HG03558 (cell line): Measurements from ENCODE around the gene GPX3.

Experiments
- ATAC-seq: cut with Tn5 transposase; IDR thresholded peaks from one replicate; pipeline ENCODE4 v1.9.1; 2021; ENCODE audit warnings: moderate number of reproducible peaks; ENCODE audit not compliant: unreplicated experiment; ENCODE audit errors: extremely low read depth

GPX3 gene

DNA sequence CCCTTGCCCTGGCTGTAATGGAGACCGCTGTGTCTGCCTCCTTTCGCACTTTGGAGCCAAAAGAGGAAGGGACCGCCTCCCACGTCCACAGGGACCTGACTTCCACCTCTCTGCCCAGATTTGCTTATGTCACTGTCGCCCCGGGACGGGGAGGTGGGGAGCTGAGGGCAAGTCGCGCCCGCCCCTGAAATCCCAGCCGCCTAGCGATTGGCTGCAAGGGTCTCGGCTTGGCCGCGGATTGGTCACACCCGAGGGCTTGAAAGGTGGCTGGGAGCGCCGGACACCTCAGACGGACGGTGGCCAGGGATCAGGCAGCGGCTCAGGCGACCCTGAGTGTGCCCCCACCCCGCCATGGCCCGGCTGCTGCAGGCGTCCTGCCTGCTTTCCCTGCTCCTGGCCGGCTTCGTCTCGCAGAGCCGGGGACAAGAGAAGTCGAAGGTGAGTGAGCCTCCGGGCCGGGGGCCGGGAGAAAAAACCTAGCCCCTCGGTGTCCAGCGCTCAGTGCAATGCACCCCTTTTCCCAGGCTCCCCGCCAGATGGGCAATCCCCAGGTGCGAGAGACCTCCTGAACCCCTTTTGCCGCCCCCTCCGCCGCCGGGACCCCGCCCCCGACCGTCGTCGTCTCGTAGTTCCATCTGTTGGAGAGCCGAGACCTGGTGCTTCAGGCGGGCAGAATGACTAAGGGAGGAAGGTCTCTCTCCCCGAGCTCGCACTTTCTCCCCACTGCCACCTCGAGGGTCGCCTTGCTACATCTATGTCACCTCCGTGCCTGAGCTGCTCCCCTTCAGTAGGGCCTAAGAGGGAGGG is at the start of gene GPX3:
GPX3 (plus strand) TSS at position 288 of the 807 bp plus-strand sequence; CDS start at position 352, 64 bp downstream.
- peak; percentile 63 for ATAC-seq

GRCh38 chr5:150978590-150978989 is 41.8 kb upstream of the GPX3 start:
- no peak for ATAC-seq

DNA sequence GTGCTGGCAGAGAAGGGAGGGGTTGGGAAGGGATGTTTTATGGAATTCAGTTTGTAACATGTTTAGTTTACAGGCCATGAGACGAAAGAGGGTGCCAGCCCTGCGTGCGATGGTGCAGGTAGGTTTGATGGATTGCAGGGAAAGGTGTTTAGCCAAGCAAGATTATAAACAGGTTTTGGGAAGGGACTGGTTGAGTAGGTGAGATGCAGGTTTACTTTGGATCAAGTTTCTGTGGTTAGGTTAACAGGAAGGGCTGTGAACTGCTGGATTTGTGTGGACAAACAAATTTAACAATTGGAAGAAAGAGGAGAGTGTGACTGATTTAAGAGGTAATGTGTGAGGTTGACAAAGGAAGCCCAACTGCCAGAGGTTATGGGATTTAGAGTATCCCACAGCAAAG is 32.6 kb upstream of the GPX3 start:
- ATAC-seq: no peak

GRCh38 chr5:150989695-150990094 is 30.7 kb upstream of the GPX3 start:
- no peak for ATAC-seq

GRCh38 chr5:150992705-150993104 is 27.7 kb upstream of the GPX3 start:
- no peak for ATAC-seq

DNA sequence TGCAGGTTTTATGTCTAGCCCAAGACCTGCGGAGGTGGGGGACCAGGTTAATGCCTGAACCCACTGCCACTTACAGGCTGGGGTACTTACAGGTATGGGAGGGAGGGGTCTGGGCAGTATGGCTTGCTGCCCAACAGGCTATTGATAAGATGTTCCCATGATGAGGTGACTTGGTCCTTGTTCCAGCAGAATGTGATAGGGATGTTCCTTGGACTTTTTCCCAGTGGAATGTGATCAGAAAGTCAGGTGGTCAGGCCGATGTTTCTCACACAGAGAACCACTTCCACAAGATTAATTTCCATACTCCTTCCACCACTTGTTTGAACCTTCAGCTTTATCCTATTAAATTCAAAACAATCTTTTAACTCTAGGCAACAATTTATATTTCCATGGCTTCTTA is 27.0 kb upstream of the GPX3 start:
- no peak for ATAC-seq

DNA sequence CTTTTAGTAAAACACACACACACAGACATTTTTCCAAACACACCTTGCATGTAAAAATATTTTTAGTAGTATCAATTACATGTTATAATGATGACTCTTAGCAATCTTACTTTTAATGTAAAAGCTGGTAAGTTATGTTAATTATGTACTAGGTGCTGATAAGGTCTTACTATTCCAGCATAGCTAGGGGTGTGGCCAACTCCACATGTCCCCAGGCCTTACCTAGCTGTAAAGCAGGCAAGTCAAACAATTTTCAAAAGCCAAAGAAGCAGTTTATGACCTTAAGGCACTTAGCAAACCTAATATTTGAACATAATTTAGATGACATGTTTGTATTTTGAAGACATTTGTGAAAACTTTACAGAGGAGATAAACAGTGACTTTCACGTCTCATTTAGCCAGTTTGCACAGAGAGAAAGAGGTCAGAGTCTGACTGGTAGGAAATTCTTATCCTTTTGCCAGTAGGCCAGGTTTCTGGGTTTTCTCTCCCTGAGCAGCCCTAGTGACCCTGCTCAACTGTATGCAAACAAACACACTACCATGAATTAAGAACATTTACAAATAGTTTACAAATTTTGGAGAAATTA is 26.5 kb upstream of the GPX3 start:
- ATAC-seq: no peak

- no peak for ATAC-seq
These were observed 20.5 kb upstream of the GPX3 start for GRCh38 chr5:150999704-151000442.

DNA sequence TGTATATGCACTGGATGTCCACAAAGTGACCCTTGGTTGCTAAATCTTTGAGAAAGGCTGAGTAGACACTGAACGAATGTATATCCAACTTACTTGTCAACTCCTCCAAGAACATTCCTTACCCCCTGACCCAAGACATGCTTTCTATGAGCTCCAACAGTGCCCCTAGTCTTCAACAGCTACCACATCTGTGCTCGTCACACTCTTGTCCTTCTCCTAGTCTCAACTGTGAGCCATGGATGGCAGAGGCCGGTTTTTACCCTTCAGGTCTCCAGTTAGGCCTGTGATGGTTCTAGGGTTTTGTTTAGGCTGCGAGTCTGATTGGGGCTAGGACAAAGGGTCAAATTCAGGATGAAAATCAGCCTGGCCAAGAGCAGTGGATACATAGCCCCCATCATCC is 19.0 kb upstream of the GPX3 start:
- no peak for ATAC-seq

DNA sequence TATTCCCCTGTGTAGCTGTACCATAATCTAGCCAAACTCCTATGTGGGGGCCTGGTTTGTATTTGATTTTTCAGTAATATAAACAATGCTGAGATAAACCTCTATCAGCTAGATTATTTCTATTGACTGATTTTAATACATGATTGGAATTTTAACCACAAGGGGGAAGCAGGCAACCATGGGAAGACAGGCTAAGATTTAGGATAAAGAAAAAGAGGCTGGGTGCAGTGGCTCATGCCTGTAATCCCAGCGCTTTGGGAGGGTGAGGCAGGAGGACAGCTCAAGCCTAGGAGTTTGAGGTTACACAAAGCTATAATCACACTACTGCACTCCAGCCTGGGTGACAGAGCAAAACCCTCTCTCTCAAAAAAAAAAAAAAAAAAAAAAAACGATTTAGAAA is 18.1 kb upstream of the GPX3 start:
- ATAC-seq: no peak

DNA sequence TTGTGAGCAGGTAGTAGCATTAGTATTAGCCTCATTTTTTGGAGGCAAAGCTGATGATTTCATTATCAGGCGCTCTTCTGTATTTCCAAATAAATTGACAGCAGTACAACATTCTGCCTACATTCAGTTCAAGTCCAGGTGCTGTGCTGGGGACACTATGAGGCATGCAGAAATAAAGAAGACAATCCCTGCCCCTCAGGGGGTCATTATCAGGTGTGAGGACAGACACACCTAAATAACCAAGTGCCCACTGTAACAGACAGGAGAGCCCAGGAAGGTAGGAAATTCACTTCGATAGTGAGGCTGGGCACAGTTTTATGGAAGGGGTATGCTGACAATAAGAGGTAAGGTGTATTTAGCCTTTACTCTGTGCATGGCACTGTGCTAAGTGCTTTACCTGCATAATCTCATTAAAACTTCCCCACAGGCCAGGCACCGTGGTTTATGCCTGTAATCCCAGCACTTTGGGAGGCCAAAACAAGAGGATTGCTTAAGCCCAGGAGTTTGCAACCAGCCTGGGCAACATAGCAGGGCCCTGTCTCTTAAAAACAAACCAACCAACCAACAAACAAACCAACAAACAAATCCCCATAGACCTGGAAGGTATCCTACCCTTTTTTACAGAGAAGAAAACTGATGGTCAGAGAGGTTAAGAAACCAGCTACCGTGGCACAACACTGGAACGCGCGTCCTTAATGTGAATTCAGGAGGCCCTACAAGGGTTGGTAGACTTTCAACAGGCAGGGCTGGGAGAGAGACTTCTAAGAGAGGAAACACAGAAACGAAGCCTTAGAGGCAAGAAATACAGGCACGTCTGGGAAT is 17.5 kb upstream of the GPX3 start:
- ATAC-seq: no peak

GRCh38 chr5:151003503-151003860 is 16.9 kb upstream of the GPX3 start:
- ATAC-seq: no peak

DNA sequence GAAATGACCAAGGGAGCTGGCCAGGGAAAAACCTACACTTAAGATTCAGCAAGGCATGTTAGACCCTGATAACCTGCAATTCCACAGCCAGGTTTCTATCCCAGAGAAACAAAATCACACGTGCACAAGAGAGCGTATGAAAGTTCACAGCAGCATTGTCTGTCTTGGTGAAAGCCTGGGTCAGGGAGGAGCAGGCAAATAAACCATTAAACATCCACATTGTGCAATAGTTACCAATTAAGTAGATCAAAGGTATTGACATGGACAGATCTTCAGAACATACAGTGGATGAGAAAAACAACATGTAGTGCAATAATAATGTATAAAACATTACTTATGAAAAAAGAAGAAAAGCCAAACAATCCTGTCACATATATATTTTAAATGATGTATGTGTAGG is 15.9 kb upstream of the GPX3 start:
- ATAC-seq: no peak

DNA sequence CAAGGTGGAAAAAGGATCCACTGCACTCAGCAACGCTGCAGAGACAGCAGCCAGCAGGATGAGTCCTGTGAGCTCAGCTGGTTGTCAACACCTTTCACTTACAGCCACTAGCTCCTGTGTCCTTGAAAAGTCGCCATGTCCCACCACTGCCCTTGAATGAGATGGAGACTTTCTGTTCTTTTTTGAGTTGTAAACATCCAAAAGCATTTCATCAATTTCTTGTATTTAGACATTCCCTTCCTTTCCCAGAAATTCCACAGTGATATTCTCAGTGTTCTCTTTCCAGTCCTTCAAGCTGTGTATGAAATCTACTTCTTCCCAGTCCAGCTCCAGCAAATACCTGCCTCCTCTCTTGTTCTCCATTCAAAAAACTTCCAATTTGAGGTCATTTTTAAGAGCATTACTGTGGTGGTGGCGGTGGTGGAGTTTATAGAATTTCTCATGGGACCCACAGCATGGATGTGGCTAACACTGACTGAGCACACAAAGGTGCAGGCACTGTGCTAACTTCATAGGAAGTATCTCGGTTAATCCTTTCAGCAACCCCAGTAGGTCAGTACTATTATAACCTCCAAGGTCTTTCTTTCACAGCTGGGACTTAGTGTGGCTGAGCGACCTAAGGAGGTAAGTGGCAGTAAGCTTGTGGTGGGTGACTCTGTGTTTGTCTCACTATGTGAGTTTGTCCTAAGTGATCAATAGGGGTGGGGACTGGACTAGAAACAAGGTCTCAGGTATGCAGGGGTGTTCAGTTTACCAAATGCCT is 15.0 kb upstream of the GPX3 start:
- ATAC-seq: no peak

DNA sequence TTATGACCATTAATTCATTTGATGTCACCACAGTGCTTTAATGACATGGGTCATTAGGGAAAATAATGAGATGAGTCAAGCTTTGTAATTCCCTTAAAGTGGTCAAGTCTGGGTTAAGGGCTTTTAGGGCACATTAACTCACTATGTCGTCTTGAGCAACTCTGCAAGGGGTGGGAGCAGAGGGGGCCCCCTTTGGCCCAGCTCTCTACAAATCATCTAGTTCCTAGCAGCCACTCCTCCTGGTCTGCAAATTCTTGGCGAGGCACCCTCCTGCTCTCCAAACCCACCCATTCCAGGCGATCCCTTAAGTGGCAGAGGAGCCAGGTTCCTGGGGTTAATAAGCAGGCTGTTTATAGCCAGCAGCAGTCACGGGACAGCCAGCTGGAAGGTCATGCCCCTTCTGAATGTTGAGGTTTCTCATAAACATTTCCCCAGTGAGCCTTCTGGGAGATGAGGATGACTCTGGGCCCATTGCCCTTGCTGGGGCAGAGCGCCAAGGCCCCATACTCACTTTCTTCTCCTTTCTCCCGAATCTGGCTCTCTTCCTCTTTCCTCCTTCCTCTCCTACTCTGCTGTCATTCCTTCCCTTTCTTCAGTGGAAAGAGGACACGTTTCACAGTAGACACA is 14.3 kb upstream of the GPX3 start:
- ATAC-seq: no peak

- no peak for ATAC-seq
These were observed 13.6 kb upstream of the GPX3 start for GRCh38 chr5:151006704-151007334.

DNA sequence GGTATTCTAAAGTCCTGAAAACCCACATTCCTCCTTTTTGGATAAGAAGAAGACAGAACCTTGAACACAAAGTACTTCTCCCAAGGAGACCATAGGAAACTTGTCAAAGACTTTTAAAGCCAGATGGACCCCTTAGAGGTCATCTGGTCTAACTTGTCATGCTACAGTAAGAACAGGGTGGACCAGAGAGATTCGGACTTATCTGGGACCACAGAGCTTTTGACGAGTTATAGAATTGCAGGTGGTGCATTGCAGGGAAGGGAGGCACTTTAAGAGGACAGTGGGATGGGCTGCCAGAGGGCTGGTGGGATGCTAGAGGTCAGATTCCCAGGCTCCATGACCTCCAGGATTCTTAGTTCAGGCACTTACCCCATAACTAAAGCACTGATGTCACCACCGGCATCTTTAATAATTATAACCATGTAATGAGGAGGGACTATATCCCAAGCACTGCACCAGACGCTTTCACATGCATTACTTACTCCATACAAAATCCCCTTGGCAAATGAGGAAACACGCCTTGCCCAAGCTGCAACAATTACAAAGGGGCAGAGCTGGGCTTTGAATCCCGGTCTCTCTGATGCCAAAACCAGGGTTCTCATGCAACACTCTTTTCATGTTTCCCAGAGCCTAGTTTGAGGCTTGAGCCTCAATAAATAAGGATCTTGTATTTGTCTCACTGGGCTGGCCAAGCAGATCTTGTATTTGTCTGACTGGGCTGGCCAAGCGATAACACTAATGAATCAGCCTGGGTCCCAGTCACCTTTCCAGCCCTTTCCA is 12.8 kb upstream of the GPX3 start:
- no peak for ATAC-seq

DNA sequence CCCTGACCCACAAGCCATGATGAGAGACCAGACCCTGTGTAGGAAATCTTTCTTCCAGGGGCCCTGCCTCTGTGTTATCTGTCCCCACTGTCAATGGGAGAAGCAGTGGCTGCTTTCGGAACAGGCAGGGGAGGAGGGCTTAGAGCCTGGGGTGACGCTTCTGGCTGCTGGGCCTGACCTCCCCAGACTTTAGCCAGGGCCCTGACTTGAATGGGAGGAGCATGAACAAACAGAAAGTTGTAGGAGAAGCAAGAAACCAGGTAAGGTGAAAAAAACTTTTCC is 12.2 kb upstream of the GPX3 start:
- ATAC-seq: no peak
